Measurements from ENCODE around the gene REC114.
"Not testable (repeated sequence)": the region's sequence is repeated elsewhere in the genome, so short reads cannot be mapped to it uniquely, and the experiment has no call there.

REC114 gene, protein sequence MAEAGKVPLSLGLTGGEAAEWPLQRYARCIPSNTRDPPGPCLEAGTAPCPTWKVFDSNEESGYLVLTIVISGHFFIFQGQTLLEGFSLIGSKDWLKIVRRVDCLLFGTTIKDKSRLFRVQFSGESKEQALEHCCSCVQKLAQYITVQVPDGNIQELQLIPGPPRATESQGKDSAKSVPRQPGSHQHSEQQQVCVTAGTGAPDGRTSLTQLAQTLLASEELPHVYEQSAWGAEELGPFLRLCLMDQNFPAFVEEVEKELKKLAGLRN

DNA sequence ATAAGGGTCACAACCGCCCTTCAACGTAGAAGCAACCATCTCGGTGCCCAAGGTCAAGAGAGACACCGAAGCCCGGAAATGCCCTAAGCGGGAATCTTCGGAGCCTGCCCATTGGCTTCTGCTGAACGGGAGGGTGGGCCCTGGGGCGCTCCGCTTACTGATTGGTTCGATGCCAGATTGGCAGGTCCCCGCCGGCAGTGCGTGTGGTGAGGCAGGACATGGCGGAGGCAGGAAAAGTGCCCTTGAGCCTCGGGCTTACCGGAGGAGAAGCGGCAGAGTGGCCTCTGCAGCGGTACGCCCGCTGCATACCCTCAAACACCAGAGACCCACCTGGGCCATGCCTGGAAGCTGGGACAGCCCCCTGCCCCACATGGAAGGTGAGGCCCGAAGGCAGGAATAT is at the start of gene REC114:
Gene REC114 (plus strand): TSS at position 197 of the 400 bp plus-strand sequence. CDS start 22 bp downstream, at position 219.
- DNase-seq, result no peak

DNA sequence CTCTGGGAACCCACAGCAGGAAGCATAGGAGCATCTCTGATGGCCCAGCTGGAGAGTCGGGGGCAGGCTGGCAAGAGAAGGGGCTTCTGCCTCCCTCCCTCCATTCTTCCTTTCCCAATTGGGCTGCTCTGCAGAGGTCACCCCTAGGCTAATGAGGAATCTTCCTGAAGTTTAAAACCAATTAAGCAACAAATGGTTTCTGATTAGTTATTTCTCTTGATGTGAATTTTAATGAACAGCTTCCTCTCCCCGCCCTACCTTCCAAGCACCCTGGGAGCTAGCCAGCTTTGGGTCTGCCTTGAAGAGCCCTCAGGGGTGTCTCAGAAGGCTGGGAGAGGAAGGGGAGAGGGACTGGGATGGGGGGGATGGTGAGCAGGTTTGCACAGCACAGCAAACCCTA is 49.6 kb upstream of the REC114 start:
- no peak for DNase-seq

DNA sequence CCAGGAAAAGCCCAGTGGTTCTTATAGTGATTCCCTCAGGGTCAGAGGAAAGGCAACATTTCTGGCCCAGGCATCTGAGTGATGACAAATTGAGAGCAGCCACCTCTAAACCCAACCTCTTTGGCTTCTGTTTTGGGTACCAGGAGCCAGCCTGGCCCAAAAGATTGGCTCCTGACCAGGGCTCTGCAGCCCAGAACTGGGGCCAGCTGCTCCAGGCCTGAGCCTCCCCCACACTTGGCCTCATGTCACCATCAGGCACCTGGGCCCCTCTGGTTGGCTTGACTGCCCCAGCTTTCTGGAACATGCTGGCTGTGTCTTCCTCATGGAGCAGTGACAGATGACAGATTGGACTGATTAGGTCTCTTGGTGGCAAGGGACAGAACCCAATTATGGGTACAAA is 48.2 kb upstream of the REC114 start:
- DNase-seq, result no peak

DNA sequence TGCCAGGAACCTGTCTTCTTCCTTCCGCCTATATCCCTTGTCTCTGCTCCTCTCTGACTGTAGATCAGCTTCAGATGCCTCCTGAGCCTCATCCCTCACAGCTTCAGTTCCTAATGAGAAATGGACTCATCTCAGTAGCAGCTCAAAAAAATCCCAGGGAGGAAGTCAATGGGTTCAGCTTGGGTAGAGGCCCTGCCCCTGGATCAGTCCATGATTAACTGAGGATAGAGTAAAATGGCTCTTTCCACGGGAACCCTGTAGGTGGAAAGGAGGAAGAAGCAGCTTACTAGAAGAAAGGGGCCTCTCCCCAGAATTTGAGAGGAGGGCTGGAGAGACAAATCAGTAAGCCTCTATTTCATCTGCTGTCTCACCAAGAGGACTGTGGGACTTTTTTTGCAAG is 47.3 kb upstream of the REC114 start:
- DNase-seq, result no peak

DNA sequence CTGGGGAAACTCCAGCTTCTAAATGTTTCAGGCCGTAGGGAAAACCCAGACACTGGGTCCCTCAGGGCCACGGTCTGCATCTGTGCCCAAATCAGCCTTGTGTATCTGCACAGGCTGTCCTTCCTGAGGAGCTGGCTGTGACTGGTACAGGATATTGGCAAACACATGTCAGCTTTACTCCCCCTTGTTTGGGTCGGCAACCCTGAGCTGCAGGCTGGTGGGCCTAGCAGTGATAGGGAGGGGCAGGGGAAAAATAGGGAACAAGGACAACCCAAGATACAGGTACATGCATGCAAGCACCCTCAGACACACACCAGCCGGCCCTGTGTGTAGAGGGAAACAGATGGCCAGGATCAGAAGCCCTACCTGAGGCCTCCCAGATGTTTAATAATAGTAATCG is 45.5 kb upstream of the REC114 start:
- no peak for DNase-seq

DNA sequence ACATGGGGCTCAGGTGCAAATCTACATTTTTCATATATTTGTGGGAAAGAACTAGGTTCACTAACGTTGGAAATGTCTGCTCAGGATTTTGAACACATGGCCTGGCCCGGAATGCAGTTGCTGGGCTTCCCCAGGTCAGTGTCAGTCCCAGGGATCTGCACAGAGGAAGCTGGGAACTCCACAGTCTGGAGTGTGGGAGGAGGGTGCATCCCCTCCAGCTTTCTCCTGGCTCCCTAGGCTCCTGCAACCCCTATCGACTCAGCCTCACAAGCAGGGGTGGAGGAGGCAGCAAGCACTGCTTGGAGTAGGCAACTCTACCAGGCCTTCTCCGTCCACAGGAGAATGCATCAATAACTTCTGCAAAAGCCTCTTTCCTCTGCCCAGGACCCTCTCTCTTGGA is 44.1 kb upstream of the REC114 start:
- DNase-seq, result no peak

DNA sequence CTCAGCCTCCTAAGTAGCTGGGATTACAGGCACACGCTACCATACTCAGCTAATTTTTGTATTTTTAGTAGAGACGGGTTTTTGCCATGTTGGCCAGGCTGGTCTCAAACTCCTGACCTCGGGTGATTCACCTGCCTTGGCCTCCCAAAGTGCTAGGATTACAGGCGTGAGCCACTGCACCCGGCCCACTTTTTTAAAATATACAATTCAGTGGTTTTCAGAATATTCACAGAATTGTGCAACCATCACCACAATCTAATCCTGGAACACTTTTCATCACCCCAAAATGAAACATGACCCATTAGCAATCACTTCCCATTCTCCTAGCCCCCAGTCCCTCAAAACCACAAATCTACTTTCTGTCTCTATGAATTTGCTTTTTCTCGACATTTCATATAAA is 42.7 kb upstream of the REC114 start:
- not testable (repeated sequence) for DNase-seq

DNA sequence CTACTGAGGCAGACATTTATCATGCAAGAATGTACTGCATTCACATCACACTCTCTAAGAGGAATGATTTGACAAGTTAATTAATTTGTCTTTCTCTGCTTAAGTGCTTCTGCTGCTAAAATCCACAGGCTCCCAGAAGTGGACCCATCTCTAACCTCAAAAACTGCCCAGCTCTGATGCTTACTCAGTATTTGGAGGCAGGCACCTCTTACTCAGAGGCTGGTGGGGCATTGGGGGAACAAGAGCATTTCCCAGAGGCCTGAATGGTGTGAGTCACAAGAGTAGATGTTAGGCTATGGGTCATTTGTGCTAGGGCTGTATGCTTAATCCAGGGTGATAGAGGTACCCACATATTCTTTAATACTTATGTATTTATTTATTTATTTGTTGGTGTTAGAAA is 39.8 kb upstream of the REC114 start:
- DNase-seq, result no peak

DNA sequence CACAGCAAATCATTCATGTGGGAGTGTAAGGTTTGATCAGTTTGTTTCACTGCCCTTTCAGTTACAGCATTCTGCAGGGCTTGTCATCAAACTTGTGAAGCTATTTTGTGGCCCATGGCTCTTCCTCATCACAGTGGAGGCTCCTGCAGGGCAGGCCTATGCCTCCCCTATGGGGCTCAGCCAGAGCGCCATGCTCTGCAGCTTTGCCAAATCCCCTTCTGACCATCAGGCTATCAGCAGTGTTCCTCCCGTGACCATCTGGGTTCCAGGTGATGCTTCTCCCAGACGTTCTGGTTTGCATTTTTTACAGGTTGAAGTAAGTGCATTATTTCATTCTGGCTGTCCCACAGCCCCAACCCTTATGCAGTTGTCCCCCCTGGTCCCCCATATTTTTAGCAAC is 28.1 kb upstream of the REC114 start:
- DNase-seq, result no peak

DNA sequence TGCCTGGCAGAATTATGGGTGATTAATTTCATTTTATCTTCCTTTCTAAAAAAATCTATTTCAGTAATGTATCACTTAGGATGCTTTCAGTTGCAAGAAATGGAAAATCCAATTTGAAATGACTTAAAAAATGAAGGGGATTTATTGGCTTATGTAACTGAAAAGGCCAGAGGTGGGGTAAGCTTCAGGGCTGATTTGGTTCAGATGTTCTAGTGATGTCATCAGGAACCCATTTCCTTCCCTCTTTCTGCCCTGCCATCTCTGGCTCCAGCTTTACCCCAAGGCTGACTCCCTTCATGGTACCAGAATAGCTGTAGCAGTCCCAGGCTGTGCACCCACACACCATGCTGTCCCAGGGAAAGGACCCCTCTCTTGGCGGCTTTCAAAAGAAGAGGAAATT is 18.5 kb upstream of the REC114 start:
- no peak for DNase-seq

DNA sequence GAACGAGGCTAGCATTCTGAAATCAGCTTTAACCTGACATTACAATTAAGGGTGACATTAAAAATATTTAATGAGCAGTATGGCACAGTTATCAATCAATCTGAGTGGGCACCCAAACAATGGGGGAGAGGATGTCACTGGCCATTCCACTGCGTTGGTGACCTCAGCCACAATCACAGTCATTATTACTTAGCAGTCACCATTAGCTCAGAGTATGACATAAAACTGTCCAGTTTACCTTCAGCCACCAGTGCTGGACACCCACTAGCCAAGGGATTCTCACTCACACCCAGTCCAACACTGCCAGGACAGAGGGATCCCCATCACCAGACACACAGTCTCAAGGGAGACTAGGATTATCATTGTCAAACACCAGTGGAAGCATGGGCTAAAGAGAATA is 17.5 kb upstream of the REC114 start:
- DNase-seq, result no peak

DNA sequence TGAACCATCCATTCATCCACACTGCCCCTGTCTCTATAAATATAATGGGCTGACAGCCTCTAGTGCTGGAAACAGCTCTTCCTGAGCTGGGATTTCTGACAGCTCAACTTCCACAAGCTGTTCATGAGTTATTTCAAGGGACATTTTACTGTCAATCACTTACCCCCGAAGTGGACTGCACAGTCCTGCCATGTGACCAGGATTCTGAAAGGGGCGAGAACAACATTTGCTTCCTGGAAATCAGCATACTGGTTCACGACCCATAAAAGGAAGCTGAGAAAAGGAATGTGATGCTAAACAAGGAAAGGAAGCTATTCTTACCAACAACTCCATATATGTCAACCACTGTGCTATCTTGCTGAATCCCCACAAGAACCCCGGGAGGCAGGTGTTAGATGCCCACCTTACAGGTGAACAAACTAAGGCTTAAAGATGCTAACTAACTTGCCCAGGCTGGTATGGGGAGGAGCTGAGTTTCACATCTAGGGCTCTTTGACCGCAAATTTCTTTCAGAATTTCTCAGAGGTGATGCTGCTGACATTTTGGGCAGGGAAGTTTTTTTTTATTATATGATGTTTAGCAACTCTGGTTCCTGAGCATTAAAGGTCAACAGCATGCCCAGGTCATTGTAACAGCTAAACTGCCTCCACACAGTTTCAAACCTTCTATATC is 16.5 kb upstream of the REC114 start:
- DNase-seq, result no peak

DNA sequence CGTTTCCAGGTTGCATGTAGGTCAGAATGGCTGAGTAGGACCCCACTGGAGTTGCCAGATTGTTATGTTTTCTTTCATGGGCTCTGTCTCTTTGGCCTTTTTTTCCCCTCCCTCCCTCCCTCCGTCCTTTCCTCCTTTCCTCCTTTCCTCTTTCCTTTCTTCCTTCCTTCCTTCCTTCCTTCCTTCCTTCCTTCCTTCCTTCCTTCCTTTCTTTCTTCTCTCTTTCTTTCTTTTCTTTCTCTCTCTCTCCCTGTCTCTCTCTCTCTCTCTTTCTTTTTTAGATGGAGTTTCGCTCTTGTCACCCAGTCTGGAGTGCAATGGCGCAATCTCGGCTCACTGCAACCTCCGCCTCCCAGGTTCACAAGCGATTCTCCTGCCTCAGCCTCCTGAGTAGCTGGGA is 11.6 kb upstream of the REC114 start:
- DNase-seq, result not testable (repeated sequence)

DNA sequence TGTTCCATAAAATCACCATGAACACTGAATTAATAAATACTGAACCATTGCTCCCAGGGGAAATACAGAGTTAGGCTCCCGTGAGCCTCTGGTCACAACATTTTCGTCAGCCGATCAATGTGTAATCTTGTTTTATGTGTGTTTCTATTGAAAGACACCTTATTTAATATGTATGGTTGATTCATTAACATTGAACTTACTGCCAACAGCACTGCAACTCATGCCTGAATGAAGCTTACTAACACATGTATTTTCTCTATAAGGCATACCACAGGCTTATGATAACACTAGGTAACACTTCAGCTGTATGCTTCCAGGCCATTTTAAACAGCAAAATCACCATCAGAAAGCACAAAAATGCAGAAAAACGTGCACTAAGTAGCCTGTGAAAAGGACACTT is 9.1 kb upstream of the REC114 start:
- no peak for DNase-seq

DNA sequence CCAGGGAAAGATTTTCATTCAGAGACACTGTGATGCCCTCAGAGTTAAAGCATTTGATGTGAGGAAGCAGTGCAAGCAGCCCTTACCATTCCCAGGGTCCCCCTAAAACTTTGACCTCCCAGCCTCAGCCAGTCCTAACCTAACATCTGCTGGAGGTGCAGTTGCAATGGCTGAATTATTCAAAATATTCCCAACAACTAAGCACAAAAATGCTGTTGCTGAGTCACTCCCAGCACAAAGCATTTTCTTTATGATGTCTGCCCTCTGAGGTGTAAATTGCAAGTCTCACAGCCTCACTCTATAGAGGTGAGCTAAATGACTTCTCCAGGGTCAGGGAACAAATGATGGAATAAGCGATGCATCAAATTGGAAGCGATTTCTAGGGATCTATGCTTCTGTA is 6.4 kb upstream of the REC114 start:
- DNase-seq, result no peak

DNA sequence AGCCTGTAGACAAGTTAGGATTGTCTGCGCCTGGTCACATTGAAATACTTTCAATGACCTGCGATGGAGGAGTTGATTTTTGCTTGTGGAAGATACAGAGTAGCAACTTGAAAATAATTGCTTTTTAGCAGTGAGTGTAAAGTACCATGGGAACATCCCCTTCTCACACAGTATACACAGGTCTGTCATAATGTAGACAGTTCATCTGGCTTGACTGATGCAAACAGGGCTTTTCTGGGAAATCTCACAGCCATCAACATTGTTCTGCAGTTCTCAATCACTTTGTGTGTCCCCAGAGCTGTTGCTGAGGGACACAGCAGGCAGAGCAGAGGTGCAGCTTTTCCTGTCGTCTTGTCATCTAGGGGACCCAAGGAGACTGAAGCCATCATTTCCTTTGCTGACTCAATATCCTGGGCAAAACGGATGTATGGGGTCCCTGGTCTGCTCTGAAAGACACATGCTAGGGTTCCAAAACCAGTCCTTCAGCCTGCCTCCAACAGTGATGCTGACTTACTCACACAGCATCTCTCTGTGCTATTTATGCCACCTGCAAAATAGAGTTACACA is 5.3 kb upstream of the REC114 start:
- DNase-seq, result no peak

DNA sequence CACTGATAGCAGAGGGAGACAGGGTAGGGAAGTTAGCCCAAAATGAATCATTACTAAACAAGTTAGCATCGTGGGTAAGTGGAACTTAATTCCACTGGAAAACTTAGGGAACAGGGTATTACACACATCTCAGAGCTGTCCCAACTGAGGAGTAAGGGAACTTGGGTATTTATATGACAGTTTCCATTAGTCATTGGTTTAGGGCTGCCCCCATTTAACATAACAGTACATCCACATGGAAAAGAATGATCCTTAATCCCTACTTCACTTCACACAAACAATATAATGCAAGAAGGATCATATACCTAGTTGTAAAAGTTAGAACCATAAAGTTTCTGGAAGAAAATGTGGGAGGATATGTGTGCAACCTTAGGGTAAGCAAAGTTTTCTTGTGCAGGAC is 4.3 kb upstream of the REC114 start:
- DNase-seq, result no peak

DNA sequence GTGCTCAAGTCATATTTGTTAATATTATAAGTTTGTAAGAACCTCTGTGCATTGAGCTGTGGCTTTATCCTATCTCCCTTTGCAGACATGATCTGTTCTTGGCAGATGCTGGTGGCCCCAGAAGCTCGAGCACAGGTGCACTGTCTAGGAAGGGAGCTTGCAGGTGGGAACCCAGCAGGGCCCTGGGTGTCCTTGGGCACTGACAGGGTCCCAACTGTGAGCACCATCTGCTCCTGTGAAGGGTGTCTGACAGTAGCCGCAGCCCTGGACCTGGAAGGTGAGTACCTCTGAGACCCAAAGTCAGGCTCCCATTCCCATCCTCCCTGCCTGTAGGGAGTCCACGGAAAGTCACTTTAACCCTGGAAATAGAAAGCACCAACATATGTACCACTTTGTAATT is 2.4 kb upstream of the REC114 start:
- no peak for DNase-seq

DNA sequence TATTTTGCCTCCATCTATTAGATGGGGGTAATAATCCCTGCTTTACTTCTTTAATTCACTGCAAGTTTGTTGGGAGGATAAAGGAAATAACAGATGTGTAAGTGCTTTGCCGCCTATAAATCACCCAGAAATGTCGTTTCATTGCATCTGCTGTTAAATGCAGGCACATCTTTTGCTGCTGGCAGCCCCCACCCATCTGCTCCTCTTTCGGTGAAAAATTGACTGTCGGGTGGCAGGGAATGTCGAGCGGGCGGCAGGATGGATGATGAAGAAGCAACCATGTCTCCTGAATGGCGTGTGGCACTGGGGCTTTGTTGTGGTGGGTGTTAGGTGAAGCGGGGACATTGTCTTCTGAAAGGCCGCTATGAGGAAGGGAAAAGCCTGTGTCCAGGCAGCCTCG is 543 bp upstream of the REC114 start:
- no peak for DNase-seq

DNA sequence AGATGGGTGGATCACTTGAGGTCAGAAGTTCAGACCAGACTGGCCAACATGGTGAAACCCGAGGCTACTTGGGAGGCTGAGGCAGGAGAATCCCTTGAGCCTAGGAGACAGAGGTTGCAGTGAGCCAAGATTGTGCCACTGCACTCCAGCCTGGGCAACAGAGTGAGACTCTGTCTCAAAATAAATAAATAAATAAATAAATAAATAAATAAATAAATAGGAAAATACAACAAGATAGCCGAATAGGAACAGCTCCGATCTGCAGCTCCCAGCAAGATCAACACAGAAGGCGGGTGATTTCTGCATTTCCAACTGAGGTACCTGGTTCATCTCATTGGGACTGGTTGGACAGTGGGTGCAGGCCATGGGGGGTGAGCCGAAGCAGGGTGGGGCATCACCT is 4.5 kb downstream of the REC114 start:
- not testable (repeated sequence) for DNase-seq

DNA sequence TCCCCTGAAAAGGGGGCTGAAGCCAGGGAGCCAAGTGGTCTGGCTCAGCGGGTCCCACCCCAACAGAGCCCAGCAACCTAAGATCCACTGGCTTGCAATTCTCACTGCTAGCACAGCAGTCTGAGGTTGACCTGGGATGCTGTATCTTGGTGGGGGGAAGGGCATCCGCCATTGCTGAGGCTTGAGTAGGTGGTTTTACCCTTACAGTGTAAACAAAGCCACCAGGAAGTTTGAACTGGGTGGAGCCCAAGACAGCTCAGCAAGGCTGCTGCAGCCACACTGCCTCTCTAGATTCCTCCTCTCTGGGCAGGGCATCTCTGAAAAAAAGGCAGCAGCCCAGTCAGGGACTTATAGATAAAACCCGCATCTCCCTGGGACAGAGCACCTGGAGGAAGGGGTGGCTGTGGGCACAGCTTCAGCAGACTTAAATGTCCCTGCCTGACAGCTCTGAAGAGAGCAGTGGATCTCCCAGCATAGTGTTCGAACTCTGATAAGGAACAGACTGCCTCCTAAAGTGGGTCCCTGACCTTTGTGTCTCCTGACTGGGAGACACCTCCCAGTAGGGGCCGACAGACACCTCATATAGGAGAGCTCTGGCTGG is 5.3 kb downstream of the REC114 start:
- not testable (repeated sequence) for DNase-seq

DNA sequence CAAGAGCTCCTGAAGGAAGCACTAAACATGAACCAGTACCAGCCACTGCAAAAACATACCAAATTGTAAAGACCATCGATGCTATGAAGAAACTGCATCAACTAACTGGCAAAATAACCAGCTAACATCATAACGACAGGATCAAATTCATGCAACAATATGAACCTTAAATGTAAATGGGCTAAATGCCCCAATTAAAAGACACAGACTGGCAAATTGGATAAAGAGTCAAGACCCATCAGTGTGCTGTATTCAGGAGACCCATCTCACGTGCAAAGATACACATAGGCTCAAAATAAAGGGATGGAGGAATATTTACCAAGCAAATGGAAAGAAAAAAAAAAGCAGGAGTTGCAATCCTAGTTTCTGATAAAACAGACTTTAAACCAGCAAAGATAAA is 7.0 kb downstream of the REC114 start:
- DNase-seq, result not testable (repeated sequence)

DNA sequence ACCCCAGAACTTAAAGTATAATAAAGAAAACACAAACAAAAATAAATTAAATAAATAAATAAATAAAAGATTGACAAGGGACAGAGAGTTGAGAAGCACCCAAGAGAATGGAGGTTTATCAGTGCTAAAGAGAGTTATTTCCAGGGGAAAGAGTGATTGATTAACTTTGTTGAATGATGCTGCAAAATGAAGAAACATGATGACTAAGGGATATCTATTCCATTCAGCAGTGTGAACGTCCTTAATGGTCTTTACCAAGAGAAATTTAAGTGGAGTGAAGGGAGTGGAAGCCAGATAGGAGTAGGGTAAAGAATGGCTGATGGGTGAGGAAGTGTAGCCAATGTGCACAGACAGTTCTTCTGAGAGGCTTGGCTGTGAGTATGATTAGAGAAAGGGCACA is 11.1 kb downstream of the REC114 start:
- no peak for DNase-seq

DNA sequence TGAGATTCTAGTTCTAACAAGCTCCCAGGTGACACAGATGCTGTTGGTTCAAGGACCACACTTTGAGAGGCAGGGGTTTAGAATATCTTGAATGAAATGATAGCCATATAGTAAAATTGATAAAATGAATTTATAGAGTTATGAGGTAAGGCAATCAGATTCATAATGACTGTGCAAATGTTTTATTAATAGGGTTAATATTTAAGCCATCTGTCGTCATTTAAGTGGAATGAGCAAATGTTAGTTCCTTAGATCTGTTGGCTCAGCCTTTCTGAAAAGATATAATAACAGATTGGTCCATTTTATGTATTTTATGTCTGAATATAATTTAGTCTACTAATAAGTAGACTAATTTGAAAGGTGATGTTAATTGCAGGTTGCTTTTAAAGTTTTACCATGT is 12.9 kb downstream of the REC114 start:
- DNase-seq, result no peak

All from GOT3 (cell line).